ENCODE data around the gene PUSL1. TPM values are rescaled to one million over a fixed set of nuclear protein-coding genes. Genes with fewer than 3 reads are reported as not detected.

PUSL1 gene
- total RNA-seq, 1 donor from 2014 or later = 12.6 TPM

GRCh38 chr1:1260843-1261560, 47.4 kb upstream of the PUSL1 start:
- ATAC-seq (ENCODE audit: low read depth) = no peak
- Mint-ChIP-seq H3K27ac (no peak overlapping the region), H3K36me3 (ENCODE audit: low read depth) (peaks cover 67% of the 10 kb centered on the region), H3K27me3 (no peaks in the 10 kb centered on the region), H3K4me3 (no peak overlapping the region), H3K9me3 (no peaks in the 10 kb centered on the region), H3K4me1 (peaks cover 16% of the 10 kb centered on the region)
- CTCF ChIA-PET = interaction anchor here (1.2 to 1.9 kb wide), 2 partner anchors 11 to 139 kb away, joined by 3 to 7 read pairs; no protein-coding TSS in a partner anchor
- intact Hi-C loops (cut with micrococcal nuclease) = no loop called here
- no peak for DNase-seq
- POLR2A ChIA-PET = interaction anchor here (0.7 to 1.0 kb wide), 3 partner anchors 11 to 197 kb away, joined by 3 to 4 read pairs (median 4); no protein-coding TSS in a partner anchor
- no peak for TF ChIP-seq CTCF (IDR thresholded peaks at IDR 0.05)

GRCh38 chr1:1262071-1262470, 46.3 kb upstream of the PUSL1 start:
- ChIA-PET POLR2A (interaction anchor here (1.2 kb wide), 1 partner anchor 12 kb away, joined by 3 read pairs; the partner anchor contains the start of gene UBE2J2), CTCF (no interaction called here)
- H3K27me3 Mint-ChIP-seq = no peaks in the 10 kb centered on the region
- peaks cover 16% of the 10 kb centered on the region for H3K4me1 Mint-ChIP-seq
- peaks cover 62% of the 10 kb centered on the region for H3K36me3 Mint-ChIP-seq (ENCODE audit: low read depth)
- DNase-seq (no peak), ATAC-seq (ENCODE audit: low read depth) (no peak)
- no peaks in the 10 kb centered on the region for H3K9me3 Mint-ChIP-seq
- no peak overlapping the region for H3K27ac Mint-ChIP-seq
- no peak overlapping the region for H3K4me3 Mint-ChIP-seq
- TF ChIP-seq CTCF (IDR thresholded peaks at IDR 0.05) = no peak
- intact Hi-C loops (cut with micrococcal nuclease) = no loop called here

GRCh38 chr1:1262758-1263157, 45.6 kb upstream of the PUSL1 start:
- peaks cover 63% of the 10 kb centered on the region for H3K36me3 Mint-ChIP-seq (ENCODE audit: low read depth)
- no peak for TF ChIP-seq CTCF (IDR thresholded peaks at IDR 0.05)
- H3K27me3 Mint-ChIP-seq = no peaks in the 10 kb centered on the region
- DNase-seq (no peak), ATAC-seq (ENCODE audit: low read depth) (no peak)
- ChIA-PET POLR2A (interaction anchor here (1.2 kb wide), 1 partner anchor 11 kb away, joined by 3 read pairs; the partner anchor contains the start of gene UBE2J2), CTCF (no interaction called here)
- H3K4me3 Mint-ChIP-seq = no peak overlapping the region
- H3K27ac Mint-ChIP-seq = no peak overlapping the region
- intact Hi-C loops (cut with micrococcal nuclease) = no loop called here
- H3K9me3 Mint-ChIP-seq = no peaks in the 10 kb centered on the region
- peaks cover 16% of the 10 kb centered on the region for H3K4me1 Mint-ChIP-seq

GRCh38 chr1:1264026-1264425, 44.4 kb upstream of the PUSL1 start:
- intact Hi-C loops (cut with micrococcal nuclease) = no loop called here
- DNase-seq (no peak), ATAC-seq (ENCODE audit: low read depth) (no peak)
- CTCF ChIA-PET = interaction anchor here (1.5 kb wide), 1 partner anchor 28 kb away, joined by 4 read pairs; no protein-coding TSS in a partner anchor
- peaks cover 16% of the 10 kb centered on the region for H3K4me1 Mint-ChIP-seq
- no peaks in the 10 kb centered on the region for H3K9me3 Mint-ChIP-seq
- POLR2A ChIA-PET = no interaction called here
- no peak overlapping the region for H3K4me3 Mint-ChIP-seq
- TF ChIP-seq CTCF (IDR thresholded peaks at IDR 0.05) = no peak
- H3K27ac Mint-ChIP-seq = no peak overlapping the region
- H3K27me3 Mint-ChIP-seq = no peaks in the 10 kb centered on the region
- H3K36me3 Mint-ChIP-seq (ENCODE audit: low read depth) = peaks cover 61% of the 10 kb centered on the region

GRCh38 chr1:1264868-1265272, 43.5 kb upstream of the PUSL1 start:
- Mint-ChIP-seq H3K4me1 (peaks cover 16% of the 10 kb centered on the region), H3K36me3 (ENCODE audit: low read depth) (peaks cover 57% of the 10 kb centered on the region), H3K27me3 (no peaks in the 10 kb centered on the region), H3K27ac (no peak overlapping the region), H3K9me3 (no peaks in the 10 kb centered on the region), H3K4me3 (no peak overlapping the region)
- ATAC-seq (ENCODE audit: low read depth) (no peak), DNase-seq (no peak)
- intact Hi-C loops (cut with micrococcal nuclease) = no loop called here
- ChIA-PET POLR2A (no interaction called here), CTCF (interaction anchor here (1.5 kb wide), 1 partner anchor 27 kb away, joined by 4 read pairs; no protein-coding TSS in a partner anchor)
- no peak for TF ChIP-seq CTCF (IDR thresholded peaks at IDR 0.05)

Data from activated B cell treated with CpG ODN at 0.5 μM for 24 hours (primary cell).